Left colon (tissue), 2 donors: ENCODE measurements around the gene HHIPL1. TPM values are rescaled to one million over a fixed set of nuclear protein-coding genes. Genes with fewer than 3 reads are reported as not detected.

ENCODE experiments used
- ATAC-seq: fragments of 200-7000 bp; cut with Tn5 transposase; one replicate; pipeline ENCODE4 v1.9.1; 2020; ENCODE audit warnings: mild to moderate bottlenecking, moderate library complexity
- DNase-seq, 2 donors: peaks; one replicate each; pipeline ENCODE4 v3.0.0-alpha.2; 2020
- intact Hi-C, 2 donors: fragments of 100-400 bp; cut with DNase I in 1 of 2; cut with micrococcal nuclease in 1 of 2; formaldehyde crosslinking; loops; one replicate each; pipeline versions ENCODE4 v1.11.2 to v1.14.0; 2022; cut with DNase I, micrococcal nuclease
- total RNA-seq, 2 donors: library from RNA; stranded (reverse); fragmentation: NEBNext Ultra II Directional; extraction: Animal tissue kit (Norgen Biotek cat#: 25700); gene quantifications; one replicate each; pipeline ENCODE4 v1.2.1, GENCODE V29; 2021
- donor health status: DM: no; HTN: no; CAD: no.
- donor health status: DM: yes; HTN: yes; CAD: no.

The HHIPL1 gene
- total RNA-seq, 2 donors from 2014 or later = 0.31 to 1.0 TPM

DNA sequence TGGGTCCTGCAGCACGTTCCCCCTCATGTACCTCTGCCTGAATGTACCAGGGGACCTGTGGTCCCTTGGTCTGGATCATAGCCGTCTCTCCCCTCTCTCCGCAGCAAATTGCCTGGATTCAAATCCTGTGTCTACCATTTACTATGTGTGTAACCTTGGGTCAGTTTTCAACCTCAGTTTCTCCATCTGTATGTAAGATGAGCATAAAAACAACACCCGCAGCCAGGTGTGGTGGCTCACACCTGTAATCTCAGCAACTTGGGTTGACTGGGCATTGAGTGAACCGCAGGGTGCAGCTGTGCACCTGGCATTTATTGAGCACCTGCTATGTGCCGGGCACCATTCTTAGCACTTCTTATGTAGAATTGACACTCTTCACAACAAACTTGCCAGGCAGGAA lies 53.3 kb downstream of the HHIPL1 start:
- DNase-seq (no peak), ATAC-seq (no peak)
- intact Hi-C loops = no loop called here

- no peak for DNase-seq
- intact Hi-C loops = no loop called here
- no peak for ATAC-seq
Observed at GRCh38 chr14:99698642-99699041, 53.7 kb downstream of the HHIPL1 start.

GRCh38 chr14:99699085-99699760 lies 54.3 kb downstream of the HHIPL1 start:
- intact Hi-C loops = no loop called here
- ATAC-seq = no peak

DNA sequence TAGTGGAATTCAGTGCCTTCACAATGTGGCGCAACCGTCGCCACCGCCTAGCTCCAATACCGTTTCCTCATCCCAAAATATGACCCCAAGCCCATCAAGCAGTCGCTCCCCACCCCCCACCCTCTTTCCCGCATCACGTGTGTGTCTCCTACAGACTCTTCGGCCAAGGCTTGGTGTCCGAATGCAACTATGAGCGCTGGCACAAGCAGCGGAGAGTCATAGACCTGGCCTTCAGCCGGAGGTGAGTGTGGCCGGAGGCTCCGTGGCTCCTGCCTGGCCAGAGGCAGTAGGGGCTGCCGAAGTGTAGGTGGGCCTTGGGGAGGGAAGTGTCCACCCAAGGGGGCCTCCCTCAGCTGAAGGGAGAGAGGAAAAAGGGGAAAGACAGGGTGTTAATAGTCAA lies 54.9 kb downstream of the HHIPL1 start:
- intact Hi-C loops = no loop called here
- DNase-seq (no peak), ATAC-seq (no peak)

More at GRCh38 chr14:99699085-99699760, 54.3 kb downstream of the HHIPL1 start:
- no peak for DNase-seq

- ATAC-seq = no peak
- intact Hi-C loops = no loop called here
Observed at GRCh38 chr14:99700379-99700778, 55.5 kb downstream of the HHIPL1 start.

GRCh38 chr14:99701260-99701659 lies 56.3 kb downstream of the HHIPL1 start:
- no peak for DNase-seq
- no peak for ATAC-seq
- intact Hi-C loops = no loop called here

More at GRCh38 chr14:99700379-99700778, 55.5 kb downstream of the HHIPL1 start:
- no peak for DNase-seq

DNA sequence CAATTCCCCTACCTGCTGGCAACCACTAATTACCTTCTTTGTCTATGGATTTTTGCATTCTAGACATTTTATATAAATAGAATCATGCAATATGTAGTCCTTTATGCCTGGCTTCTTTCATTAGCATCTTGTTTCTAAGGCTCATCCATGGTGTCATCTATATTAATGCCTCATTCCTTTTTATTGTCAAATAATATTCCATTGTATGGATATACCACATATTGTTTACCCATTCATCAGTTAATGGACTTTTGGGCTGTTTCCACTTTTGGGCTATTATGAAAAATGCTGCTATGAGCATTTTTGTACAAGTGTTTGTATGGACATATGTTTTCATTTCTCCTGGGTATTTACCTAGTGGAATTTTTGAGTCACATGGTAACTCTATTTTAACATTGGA lies 57.2 kb downstream of the HHIPL1 start:
- ATAC-seq (no peak), DNase-seq (no peak)
- intact Hi-C loops = no loop called here

- intact Hi-C loops = no loop called here
- DNase-seq = no peak
- ATAC-seq = no peak
Observed at GRCh38 chr14:99703381-99703780, 58.5 kb downstream of the HHIPL1 start.

DNA sequence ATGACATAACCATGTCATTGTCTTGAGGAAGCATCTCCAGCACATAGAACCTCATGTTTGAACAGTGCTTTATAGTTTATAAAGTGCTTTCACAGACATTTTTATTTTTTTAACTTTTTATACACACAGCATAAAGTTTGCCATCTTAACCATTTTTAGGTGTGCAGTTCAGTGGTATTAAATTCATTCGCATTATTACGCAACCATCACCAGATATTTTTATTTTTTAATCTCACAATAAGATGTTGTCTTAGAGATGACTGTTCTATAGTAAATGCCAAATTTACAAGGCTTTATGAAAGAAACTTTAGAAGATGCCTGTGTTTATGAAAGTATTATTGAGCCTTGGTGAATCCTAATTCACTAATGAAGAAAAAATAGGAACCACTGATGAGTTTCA lies 59.1 kb downstream of the HHIPL1 start:
- intact Hi-C loops = no loop called here
- no peak for ATAC-seq
- no peak for DNase-seq

DNA sequence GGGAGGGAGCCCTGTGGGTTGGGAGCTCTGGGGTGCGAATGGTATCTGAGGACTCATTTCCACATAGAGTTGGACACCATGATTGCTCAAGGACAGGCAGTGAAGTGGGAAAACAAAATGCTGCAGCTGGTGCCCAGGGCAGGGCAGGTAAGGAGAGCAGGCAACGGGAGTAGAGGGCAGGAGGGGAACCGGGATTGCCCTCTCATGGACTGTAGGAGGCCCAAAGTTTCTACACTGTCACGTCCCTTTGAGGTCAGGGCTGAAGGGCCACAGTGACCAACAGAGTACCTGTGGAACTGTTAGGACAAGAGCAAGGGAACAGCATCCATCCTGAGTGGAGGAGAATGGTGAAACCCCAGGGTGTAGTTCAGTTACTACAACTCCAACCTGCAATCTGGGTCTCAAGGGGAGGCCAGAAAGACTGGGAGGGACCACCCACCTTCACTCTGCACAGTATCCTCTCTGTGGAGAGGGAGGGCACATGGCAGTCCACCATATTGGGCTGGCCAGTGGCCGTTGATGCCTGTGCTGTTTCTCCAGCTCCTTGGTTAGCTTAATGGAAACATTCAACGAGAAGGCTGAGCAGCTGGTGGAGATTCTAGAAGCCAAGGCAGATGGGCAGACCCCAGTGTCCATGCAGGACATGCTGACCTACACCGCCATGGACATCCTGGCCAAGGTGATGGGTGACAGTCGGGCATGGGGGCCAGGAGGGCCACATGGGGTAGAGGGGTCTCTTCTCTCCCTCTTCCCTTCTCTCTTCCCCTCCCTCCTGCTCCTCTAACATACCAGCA lies 61.4 kb downstream of the HHIPL1 start:
- no peak for DNase-seq
- no peak for ATAC-seq
- intact Hi-C loops = no loop called here

GRCh38 chr14:99707420-99707819 lies 62.5 kb downstream of the HHIPL1 start:
- intact Hi-C loops = no loop called here
- no peak for ATAC-seq
- DNase-seq = no peak

DNA sequence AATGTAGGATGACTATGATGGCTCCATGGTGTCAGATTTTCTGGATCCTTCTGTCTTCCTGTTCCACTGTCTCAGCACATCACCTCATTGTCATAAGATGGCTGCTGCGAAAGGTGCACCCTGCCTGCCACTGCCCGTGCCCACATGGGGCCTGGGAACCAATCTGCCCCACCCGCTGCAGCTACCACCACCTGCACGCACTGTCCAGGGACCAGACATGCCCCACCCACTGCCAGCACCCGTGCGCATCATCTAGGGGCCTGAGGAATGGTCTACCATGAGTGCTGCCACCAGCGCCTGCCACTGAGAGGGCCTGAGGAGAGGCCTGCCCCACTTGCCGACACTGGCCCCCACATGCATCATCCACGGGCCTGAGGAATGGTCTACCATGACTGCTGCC lies 63.0 kb downstream of the HHIPL1 start:
- DNase-seq (no peak), ATAC-seq (no peak)
- intact Hi-C loops = no loop called here

DNA sequence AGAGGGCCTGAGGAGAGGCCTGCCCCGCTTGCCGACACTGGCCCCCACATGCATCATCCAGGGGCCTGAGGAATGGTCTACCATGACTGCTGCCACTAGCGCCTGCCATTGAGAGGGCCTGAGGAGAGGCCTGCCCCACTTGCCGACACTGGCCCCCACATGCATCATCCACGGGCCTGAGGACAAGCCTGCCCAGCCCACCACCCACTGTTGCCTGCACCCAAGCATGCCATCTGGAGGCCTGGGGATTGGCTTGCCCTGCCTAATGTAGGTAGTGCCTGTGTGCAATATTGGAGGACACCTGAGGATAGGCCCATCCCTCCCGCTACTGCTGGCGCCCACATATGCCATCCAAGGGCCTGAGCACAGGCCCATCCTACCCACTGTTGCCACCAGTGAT lies 63.5 kb downstream of the HHIPL1 start:
- DNase-seq = no peak
- no peak for ATAC-seq
- intact Hi-C loops = no loop called here

GRCh38 chr14:99713972-99714371 lies 69.0 kb downstream of the HHIPL1 start:
- DNase-seq (no peak), ATAC-seq (no peak)
- intact Hi-C loops = no loop called here

- no peak for DNase-seq
- ATAC-seq = no peak
- intact Hi-C loops = no loop called here
Observed at GRCh38 chr14:99715266-99716000, 70.5 kb downstream of the HHIPL1 start.

GRCh38 chr14:99716091-99716849 lies 71.3 kb downstream of the HHIPL1 start:
- DNase-seq = no peak

DNA sequence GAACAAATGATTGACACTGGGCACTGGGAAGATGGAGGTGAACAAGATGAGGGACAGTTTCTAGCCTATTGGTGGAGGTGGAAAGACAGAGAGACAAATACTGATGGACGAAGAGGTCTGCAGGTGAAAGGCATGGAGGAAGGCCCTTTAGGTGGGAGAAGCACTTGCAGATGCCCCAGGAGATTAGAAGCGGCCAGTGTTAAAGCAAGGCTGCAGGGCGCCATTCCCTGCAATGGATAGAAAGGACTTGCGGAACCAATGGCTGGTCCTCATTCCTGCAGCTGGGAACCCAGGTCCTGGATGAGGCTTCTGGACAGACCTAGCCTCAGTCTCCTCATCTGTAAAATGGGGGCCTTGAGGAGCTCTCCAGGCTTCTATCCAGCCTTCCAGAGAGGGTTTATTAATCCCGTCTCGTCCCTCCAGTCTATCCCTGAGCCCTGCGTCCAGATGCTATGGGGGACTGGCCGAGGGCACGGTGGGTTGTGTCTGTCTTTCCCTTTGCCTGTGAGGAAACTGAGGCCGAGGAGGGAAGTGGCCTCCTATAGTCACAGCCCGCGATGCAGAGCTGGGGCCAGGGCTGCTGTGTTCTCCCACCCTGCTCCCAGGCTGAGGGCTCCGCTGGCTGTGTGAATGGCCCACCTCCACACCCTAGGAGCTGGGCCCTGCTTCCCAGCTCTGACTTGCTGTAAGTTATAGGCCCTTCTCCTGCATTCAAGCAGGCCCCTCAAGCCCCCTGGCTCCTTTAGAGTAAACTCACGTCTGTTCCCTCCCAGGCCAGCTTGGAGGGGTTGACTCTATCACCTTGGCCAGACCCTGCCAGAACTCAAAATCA lies 72.1 kb downstream of the HHIPL1 start:
- intact Hi-C loops = no loop called here
- ATAC-seq (no peak), DNase-seq (no peak)

More at GRCh38 chr14:99716091-99716849, 71.3 kb downstream of the HHIPL1 start:
- intact Hi-C loops = no loop called here
- no peak for ATAC-seq

DNA sequence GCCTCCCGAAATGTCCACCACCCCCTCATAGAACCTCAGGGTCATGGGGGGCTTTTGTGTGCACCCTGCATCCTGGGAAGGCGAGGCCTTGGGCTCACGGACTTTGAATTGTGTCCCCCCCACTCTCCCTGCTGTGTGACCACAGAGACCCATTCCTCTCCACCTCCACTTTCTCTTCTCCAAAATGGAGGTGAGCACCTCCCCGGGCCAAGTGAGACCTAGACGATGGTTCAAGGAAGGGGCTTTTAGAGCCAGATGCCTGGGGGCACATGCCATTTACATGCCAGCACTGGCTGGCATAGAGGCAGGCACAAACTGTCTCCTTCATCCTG lies 72.7 kb downstream of the HHIPL1 start:
- DNase-seq = no peak
- intact Hi-C loops = no loop called here
- ATAC-seq = no peak
